PC-3 (cell line): ENCODE results near the gene CLTA. TPM values are rescaled to one million over a fixed set of nuclear protein-coding genes. Genes with fewer than 3 reads are reported as not detected.
"Not testable (repeated sequence)": the region's sequence is repeated elsewhere in the genome, so short reads cannot be mapped to it uniquely, and the experiment has no call there.

Source experiments
- ATAC-seq: fragments of 200-7000 bp; cut with Tn5 transposase; 2 replicates; pipeline ENCODE4 v1.9.1; 2020; ENCODE audit warnings: mild to moderate bottlenecking, moderate library complexity
- BruUV-seq: library from RNA; stranded (reverse); fragments of 400-500 nt; replicated peaks from 2 replicates; lab custom pipeline; 2021; lab: Mats Ljungman, UMichigan
- CTCF ChIA-PET: fragments of 300-600 bp; sonication (Branson Sonifier 250); formaldehyde crosslinking; loops from one replicate; lab custom pipeline; 2022; ENCODE audit warnings: antibody characterized with exemption; lab: Charles Lee
- POLR2A ChIA-PET: fragments of 300-600 bp; sonication (Branson Sonifier 250); formaldehyde crosslinking; loops from one replicate; lab custom pipeline; 2022; ENCODE audit warnings: antibody characterized with exemption; ENCODE audit not compliant: unreplicated experiment; lab: Charles Lee
- DNase-seq: peaks from one replicate; pipeline ENCODE4 v3.0.0-alpha.2; 2015
- H2AFZ ChIP-seq: fragments of 300-600 bp; sonication (generic); 2 replicates; pipeline ENCODE4 v1.6.0; 2016; ENCODE audit warnings: antibody characterized with exemption, low read length
- H3F3A ChIP-seq: fragments of 300-600 bp; sonication (generic); one replicate; pipeline ENCODE4 v1.6.0; 2017; ENCODE audit warnings: antibody characterized with exemption, low read length, control low read depth, mild to moderate bottlenecking; ENCODE audit not compliant: unreplicated experiment
- H3K27ac ChIP-seq: fragments of 300-600 bp; sonication (generic); 2 replicates; pipeline ENCODE4 v1.5.1; 2016; ENCODE audit warnings: mild to moderate bottlenecking, low read length
- H3K27me3 ChIP-seq: fragments of 300-600 bp; sonication (generic); 2 replicates; pipeline ENCODE4 v1.6.1; 2016; ENCODE audit warnings: low read length, mixed read lengths
- H3K36me3 ChIP-seq: fragments of 300-600 bp; sonication (generic); 2 replicates; pipeline ENCODE4 v1.6.1; 2016; ENCODE audit warnings: low read depth, mixed run types, low read length, mixed read lengths
- H3K4me1 ChIP-seq: fragments of 300-600 bp; sonication (generic); 2 replicates; pipeline ENCODE4 v1.5.1; 2016; ENCODE audit warnings: low read length; ENCODE audit not compliant: insufficient read depth
- H3K4me2 ChIP-seq: fragments of 300-600 bp; sonication (generic); 2 replicates; pipeline ENCODE4 v1.6.0; 2016; ENCODE audit warnings: low read length
- H3K4me3 ChIP-seq: fragments of 300-600 bp; sonication (generic); 2 replicates; pipeline ENCODE4 v1.5.1; 2016; ENCODE audit warnings: mild to moderate bottlenecking, low read length, mixed read lengths
- H3K79me2 ChIP-seq: fragments of 300-600 bp; sonication (generic); 2 replicates; pipeline ENCODE4 v1.6.1; 2017; ENCODE audit warnings: low read length, mixed read lengths
- H3K9ac ChIP-seq: fragments of 300-600 bp; sonication (generic); 2 replicates; pipeline ENCODE4 v1.6.0; 2016; ENCODE audit warnings: mild to moderate bottlenecking, low read length
- H3K9me2 ChIP-seq: fragments of 300-600 bp; sonication (generic); replicated peaks from 2 replicates; pipeline ENCODE4 v1.6.1; 2016; ENCODE audit warnings: mixed run types, low read length, mixed read lengths
- H3K9me3 ChIP-seq: fragments of 300-600 bp; sonication (generic); 2 replicates; pipeline ENCODE4 v1.6.1; 2016; ENCODE audit warnings: low read length, mixed read lengths
- H4K20me1 ChIP-seq: fragments of 300-600 bp; sonication (generic); 2 replicates; pipeline ENCODE4 v1.6.1; 2016; ENCODE audit warnings: low read length, mixed read lengths
- EZH2 ChIP-seq: fragments of 300-600 bp; sonication (generic); IDR thresholded peaks from one replicate; pipeline ENCODE4 v1.6.1; 2017; ENCODE audit warnings: antibody characterized with exemption, mild to moderate bottlenecking, low read length; ENCODE audit not compliant: unreplicated experiment
- EZH2phosphoT487 ChIP-seq: fragments of 300-600 bp; sonication (generic); IDR thresholded peaks from 2 replicates; pipeline ENCODE4 v1.6.1; 2018; ENCODE audit warnings: mild to moderate bottlenecking, antibody characterized with exemption, low read length, borderline replicate concordance
- intact Hi-C: fragments of 100-400 bp; cut with micrococcal nuclease; formaldehyde crosslinking; loops from 2 replicates; pipeline ENCODE4 v1.9.0; 2023
- total RNA-seq: library from RNA; depleted of rRNA; stranded (reverse); fragments of >200 nt; gene quantifications from 2 replicates; pipeline ENCODE4 v1.2.3, GENCODE V29; 2014
- TF ChIP-seq, protein P1 (sequence below): fragments of 300-600 bp; sonication (generic); conservative IDR thresholded peaks from 2 replicates; pipeline ENCODE4 v1.5.1; 2017; ENCODE audit warnings: antibody characterized with exemption, low read depth, mild to moderate bottlenecking, low read length

The CLTA gene
- total RNA-seq, 1 experiment from 2014 or later, result 259 TPM

DNA sequence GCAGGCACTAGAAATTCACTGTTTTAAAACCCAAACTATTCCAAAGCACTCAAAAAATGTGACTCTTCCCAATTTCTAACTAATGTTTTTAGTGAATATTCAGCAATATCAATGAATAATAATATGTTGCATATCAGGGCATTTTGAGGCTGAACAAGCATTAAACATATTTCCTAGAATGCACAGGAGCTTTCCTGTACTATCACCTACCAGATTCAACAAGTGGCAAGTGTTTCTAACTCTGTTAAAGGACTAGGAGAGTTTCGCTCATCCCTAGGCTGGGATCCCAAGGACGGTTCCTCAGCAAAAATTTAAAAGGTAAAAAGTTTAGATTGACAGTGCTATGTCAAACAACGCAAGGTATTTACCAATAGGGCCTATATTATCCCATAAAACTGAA is 46.5 kb downstream of the CLTA start:
- no peaks in the 10 kb centered on the region for H3K4me1 ChIP-seq
- no peak overlapping the region for H3K27ac ChIP-seq
- no peak overlapping the region for H2AFZ ChIP-seq
- DNase-seq (no peak), ATAC-seq (no peak)
- CTCF ChIA-PET, result no interaction called here
- no TSS peak for BruUV-seq
- POLR2A ChIA-PET, result no interaction called here
- no peaks in the 10 kb centered on the region for H3K79me2 ChIP-seq
- no peaks in the 10 kb centered on the region for H3F3A ChIP-seq
- no peak overlapping the region for H3K9ac ChIP-seq
- no peaks in the 10 kb centered on the region for H3K9me3 ChIP-seq
- no peaks in the 10 kb centered on the region for H3K27me3 ChIP-seq
- no peaks in the 10 kb centered on the region for H4K20me1 ChIP-seq
- intact Hi-C loops, result no loop called here
- no peaks in the 10 kb centered on the region for H3K36me3 ChIP-seq
- no peaks in the 10 kb centered on the region for H3K9me2 ChIP-seq
- no peak for TF ChIP-seq EZH2
- TF ChIP-seq, protein P1, sequence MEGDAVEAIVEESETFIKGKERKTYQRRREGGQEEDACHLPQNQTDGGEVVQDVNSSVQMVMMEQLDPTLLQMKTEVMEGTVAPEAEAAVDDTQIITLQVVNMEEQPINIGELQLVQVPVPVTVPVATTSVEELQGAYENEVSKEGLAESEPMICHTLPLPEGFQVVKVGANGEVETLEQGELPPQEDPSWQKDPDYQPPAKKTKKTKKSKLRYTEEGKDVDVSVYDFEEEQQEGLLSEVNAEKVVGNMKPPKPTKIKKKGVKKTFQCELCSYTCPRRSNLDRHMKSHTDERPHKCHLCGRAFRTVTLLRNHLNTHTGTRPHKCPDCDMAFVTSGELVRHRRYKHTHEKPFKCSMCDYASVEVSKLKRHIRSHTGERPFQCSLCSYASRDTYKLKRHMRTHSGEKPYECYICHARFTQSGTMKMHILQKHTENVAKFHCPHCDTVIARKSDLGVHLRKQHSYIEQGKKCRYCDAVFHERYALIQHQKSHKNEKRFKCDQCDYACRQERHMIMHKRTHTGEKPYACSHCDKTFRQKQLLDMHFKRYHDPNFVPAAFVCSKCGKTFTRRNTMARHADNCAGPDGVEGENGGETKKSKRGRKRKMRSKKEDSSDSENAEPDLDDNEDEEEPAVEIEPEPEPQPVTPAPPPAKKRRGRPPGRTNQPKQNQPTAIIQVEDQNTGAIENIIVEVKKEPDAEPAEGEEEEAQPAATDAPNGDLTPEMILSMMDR, result no peak
- no peak for TF ChIP-seq EZH2phosphoT487
- H3K4me2 ChIP-seq, result no peak overlapping the region
- no peak overlapping the region for H3K4me3 ChIP-seq

DNA sequence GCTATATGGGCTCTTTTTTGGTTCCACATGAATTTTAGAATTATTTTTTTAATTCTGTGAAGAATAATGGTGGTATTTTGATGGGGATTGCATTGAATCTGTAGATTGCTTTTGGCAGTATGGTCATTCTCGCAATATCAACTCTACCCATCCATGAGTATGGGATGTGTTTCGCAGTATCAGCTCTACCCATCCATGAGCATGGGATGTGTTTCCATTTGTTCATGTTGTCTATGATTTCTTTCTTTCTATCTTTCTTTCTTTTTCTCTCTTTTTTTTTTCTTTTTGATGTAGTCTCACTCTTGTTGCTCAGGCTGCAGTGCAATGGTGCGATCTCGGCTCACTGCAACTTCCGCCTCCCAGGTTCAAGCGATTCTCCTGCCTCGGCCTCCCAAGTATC is 48.5 kb downstream of the CLTA start:
- H3K9me2 ChIP-seq, CTCF ChIA-PET, H3K36me3 ChIP-seq, H3K4me1 ChIP-seq, H3K27me3 ChIP-seq, H3K4me2 ChIP-seq, BruUV-seq, H3K79me2 ChIP-seq, DNase-seq, H3K4me3 ChIP-seq, H3K9me3 ChIP-seq, intact Hi-C loops, ATAC-seq, H3K27ac ChIP-seq, H2AFZ ChIP-seq, H3K9ac ChIP-seq, H4K20me1 ChIP-seq, POLR2A ChIA-PET, H3F3A ChIP-seq: not testable (repeated sequence)

DNA sequence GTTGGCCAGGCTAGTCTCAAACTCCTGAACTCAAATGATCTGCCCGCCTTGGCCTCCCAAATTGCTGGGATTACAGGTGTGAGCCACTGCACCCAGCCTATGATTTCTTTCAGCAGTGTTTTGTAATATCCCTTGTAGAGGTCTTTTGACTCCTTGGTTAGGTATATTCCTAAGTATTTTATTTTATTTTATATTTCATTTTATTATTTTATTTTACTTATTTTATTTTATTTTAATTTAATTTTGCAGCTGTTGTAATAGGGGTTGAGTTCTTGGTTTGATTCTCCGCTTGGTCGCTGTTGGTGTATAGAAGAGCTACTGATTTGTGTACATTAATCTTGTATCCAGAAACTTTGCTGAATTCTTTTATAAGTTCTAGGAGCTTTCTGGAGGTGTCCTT is 49.0 kb downstream of the CLTA start:
- H3K9ac ChIP-seq, POLR2A ChIA-PET, H4K20me1 ChIP-seq, H3K27ac ChIP-seq, intact Hi-C loops, H3K79me2 ChIP-seq, H3F3A ChIP-seq, H3K9me2 ChIP-seq, H3K9me3 ChIP-seq, ATAC-seq, BruUV-seq, H3K4me2 ChIP-seq, H3K4me3 ChIP-seq, H3K27me3 ChIP-seq, DNase-seq, H2AFZ ChIP-seq, H3K4me1 ChIP-seq, CTCF ChIA-PET, H3K36me3 ChIP-seq: not testable (repeated sequence)

DNA sequence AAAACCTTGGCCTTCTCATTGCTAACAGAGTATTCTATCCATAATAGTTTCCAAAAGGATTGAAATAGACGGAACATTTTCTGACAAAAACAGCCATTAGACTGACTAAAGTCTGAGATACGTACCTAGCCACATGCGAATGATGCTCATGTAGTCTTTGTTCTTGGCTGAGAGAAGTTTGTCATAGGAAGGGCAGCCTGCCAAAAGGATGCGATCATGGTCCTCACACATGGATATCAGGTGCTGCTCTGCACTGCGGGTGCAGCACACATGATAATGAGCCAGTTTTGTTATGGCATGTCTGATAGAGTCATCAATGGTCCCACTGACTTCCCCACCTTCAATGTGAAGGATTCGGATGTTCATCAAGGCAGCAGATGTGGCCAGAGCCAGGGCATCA is 55.2 kb downstream of the CLTA start:
- ChIA-PET POLR2A (no interaction called here), CTCF (no interaction called here)
- no peaks in the 10 kb centered on the region for H3K9me2 ChIP-seq
- H3F3A ChIP-seq, result no peaks in the 10 kb centered on the region
- no peak overlapping the region for H3K9ac ChIP-seq
- H3K9me3 ChIP-seq, result no peaks in the 10 kb centered on the region
- H3K4me1 ChIP-seq, result no peaks in the 10 kb centered on the region
- DNase-seq (no peak), ATAC-seq (no peak)
- H2AFZ ChIP-seq, result no peak overlapping the region
- peaks cover 4% of the 10 kb centered on the region; the same call in 1 of the 2 replicates for H3K36me3 ChIP-seq
- H4K20me1 ChIP-seq, result no peaks in the 10 kb centered on the region
- H3K27ac ChIP-seq, result no peak overlapping the region
- H3K4me2 ChIP-seq, result no peak overlapping the region
- intact Hi-C loops, result no loop called here
- TF ChIP-seq, protein P1, result no peak
- no peak for TF ChIP-seq EZH2
- no peaks in the 10 kb centered on the region for H3K27me3 ChIP-seq
- H3K79me2 ChIP-seq, result no peaks in the 10 kb centered on the region
- no peak overlapping the region for H3K4me3 ChIP-seq
- no TSS peak for BruUV-seq
